22Rv1 (cell line): ENCODE data around the gene MSX1.

Source experiments
- CTCF ChIP-seq: fragments of 450-650 bp; IDR thresholded peaks from 2 replicates; pipeline ENCODE4 v1.5.1; 2017; ENCODE audit warnings: mild to moderate bottlenecking
- ZFX ChIP-seq: fragments of 450-650 bp; IDR thresholded peaks from 2 replicates; pipeline ENCODE4 v1.6.1; 2017; ENCODE audit warnings: antibody characterized with exemption, borderline replicate concordance

DNA sequence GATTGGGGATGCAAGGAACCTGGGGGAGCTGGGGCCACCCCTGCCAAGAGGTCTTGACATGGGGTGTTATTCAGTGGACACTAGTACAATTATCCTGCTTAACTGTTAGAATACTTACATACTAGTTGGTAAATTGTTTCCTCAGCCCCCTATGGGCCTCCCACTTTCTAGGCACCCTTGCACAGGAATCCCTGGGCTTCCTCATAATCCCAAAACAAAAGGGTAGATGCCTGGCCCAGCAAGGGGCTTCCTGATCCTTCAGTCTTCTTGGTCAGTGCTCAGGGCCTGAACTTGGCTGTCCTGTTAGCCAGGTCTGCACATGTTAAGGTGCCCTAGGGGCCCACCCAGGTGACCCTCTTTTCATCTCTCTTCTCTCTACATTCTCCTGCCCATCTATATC, 48.7 kb upstream of the MSX1 start:
- no peak for TF ChIP-seq CTCF
- TF ChIP-seq ZFX, result no peak
